WTC11 (cell line): ENCODE results near the gene AIFM2. TPM values are rescaled to one million over a fixed set of nuclear protein-coding genes. Genes with fewer than 3 reads are reported as not detected.

ENCODE experiments used
- ATAC-seq: fragments of 200-7000 bp; cut with Tn5 transposase; 2 replicates; pipeline ENCODE4 v1.10.0; 2021; ENCODE audit warnings: mild to moderate bottlenecking, moderate library complexity
- CTCF ChIA-PET: fragments of 300-600 bp; sonication (Branson Sonifier 250); formaldehyde crosslinking; loops from one replicate; lab custom pipeline; 2021; ENCODE audit warnings: antibody characterized with exemption; lab: Charles Lee
- POLR2A ChIA-PET: fragments of 350-600 bp; sonication (Branson Sonifier 250); formaldehyde crosslinking; loops from one replicate; lab custom pipeline; 2021; ENCODE audit warnings: antibody characterized with exemption; lab: Charles Lee
- DNase-seq: peaks from one replicate; pipeline ENCODE4 v3.0.0; 2021; ENCODE audit warnings: low spot score
- H3K27ac Mint-ChIP-seq: 2 replicates; pipeline ENCODE4 v1.8.0; 2021; ENCODE audit warnings: mixed read lengths
- H3K27me3 Mint-ChIP-seq: 2 replicates; pipeline ENCODE4 v1.8.0; 2021; ENCODE audit warnings: low read depth, mild to moderate bottlenecking, moderate library complexity, mixed read lengths
- H3K36me3 Mint-ChIP-seq: 2 replicates; pipeline ENCODE4 v1.8.0; 2021; ENCODE audit warnings: mixed read lengths
- H3K4me1 Mint-ChIP-seq: 2 replicates; pipeline ENCODE4 v1.8.0; 2022; ENCODE audit warnings: mixed read lengths
- H3K4me3 Mint-ChIP-seq: 2 replicates; pipeline ENCODE4 v1.8.0; 2021; ENCODE audit warnings: mild to moderate bottlenecking, moderate library complexity, mixed read lengths
- H3K9me3 Mint-ChIP-seq: 2 replicates; pipeline ENCODE4 v1.8.0; 2021; ENCODE audit warnings: mixed read lengths
- AR ChIP-seq: fragments of 250-450 bp; sonication (Bioruptor Pico); IDR thresholded peaks from 2 replicates; pipeline ENCODE4 v1.9.0; 2021; ENCODE audit warnings: mild to moderate bottlenecking
- ELF4 ChIP-seq: sonication (generic); formaldehyde crosslinking; IDR thresholded peaks from 2 replicates; pipeline ENCODE4 v1.8.1; 2022; ENCODE audit warnings: low read depth, mild to moderate bottlenecking, moderate library complexity, missing genetic modification reagents
- EMX1 ChIP-seq: fragments of 250-450 bp; sonication (Bioruptor Pico); IDR thresholded peaks from 2 replicates; pipeline ENCODE4 v1.8.0; 2021; ENCODE audit warnings: mild to moderate bottlenecking
- FOXK1 ChIP-seq: sonication (generic); formaldehyde crosslinking; IDR thresholded peaks from 2 replicates; pipeline ENCODE4 v1.8.0; 2022; ENCODE audit warnings: mild to moderate bottlenecking, moderate library complexity, missing genetic modification reagents
- RORB ChIP-seq: fragments of 250-450 bp; sonication (Bioruptor Pico); IDR thresholded peaks from 2 replicates; pipeline ENCODE4 v1.9.0; 2021; ENCODE audit warnings: mild to moderate bottlenecking
- TEAD4 ChIP-seq: sonication (generic); formaldehyde crosslinking; IDR thresholded peaks from 2 replicates; pipeline ENCODE4 v1.8.0; 2022; ENCODE audit warnings: mild to moderate bottlenecking, missing genetic modification reagents
- total RNA-seq: library from RNA; stranded (reverse); gene quantifications from 3 replicates; pipeline ENCODE4 v1.2.3, GENCODE V29; 2021
- TF ChIP-seq, protein P1 (sequence below): sonication (generic); formaldehyde crosslinking; IDR thresholded peaks from 2 replicates; pipeline ENCODE4 v1.8.1; 2023; ENCODE audit warnings: mild to moderate bottlenecking, missing genetic modification reagents, borderline replicate concordance
- TF ChIP-seq, protein P2 (sequence below): sonication (generic); formaldehyde crosslinking; conservative IDR thresholded peaks from 2 replicates; pipeline ENCODE4 v1.8.1; 2023; ENCODE audit warnings: mild to moderate bottlenecking, low read depth, missing genetic modification reagents, moderate library complexity
- TF ChIP-seq, protein P3 (sequence below): sonication (generic); formaldehyde crosslinking; IDR thresholded peaks from 2 replicates; pipeline ENCODE4 v1.8.1; 2023; ENCODE audit warnings: mild to moderate bottlenecking, missing genetic modification reagents, moderate library complexity
- TF ChIP-seq, protein P4 (sequence below): fragments of 250-450 bp; sonication (Bioruptor Pico); IDR thresholded peaks from 2 replicates; pipeline ENCODE4 v1.9.0; 2021; ENCODE audit warnings: mild to moderate bottlenecking, borderline replicate concordance
- TF ChIP-seq, protein P5 (sequence below): sonication (generic); formaldehyde crosslinking; IDR thresholded peaks from 2 replicates; pipeline ENCODE4 v1.8.1; 2022; ENCODE audit warnings: mild to moderate bottlenecking, moderate library complexity, missing genetic modification reagents
- TF ChIP-seq, protein P6 (sequence below): sonication (generic); formaldehyde crosslinking; IDR thresholded peaks from 2 replicates; pipeline ENCODE4 v1.8.1; 2023; ENCODE audit warnings: mild to moderate bottlenecking, missing genetic modification reagents

Gene AIFM2
- total RNA-seq, 1 experiment from 2014 or later = 4.4 TPM

GRCh38 chr10:70176441-70176840 is 43.8 kb upstream of the AIFM2 start (continued):
- TF ChIP-seq, protein P1, sequence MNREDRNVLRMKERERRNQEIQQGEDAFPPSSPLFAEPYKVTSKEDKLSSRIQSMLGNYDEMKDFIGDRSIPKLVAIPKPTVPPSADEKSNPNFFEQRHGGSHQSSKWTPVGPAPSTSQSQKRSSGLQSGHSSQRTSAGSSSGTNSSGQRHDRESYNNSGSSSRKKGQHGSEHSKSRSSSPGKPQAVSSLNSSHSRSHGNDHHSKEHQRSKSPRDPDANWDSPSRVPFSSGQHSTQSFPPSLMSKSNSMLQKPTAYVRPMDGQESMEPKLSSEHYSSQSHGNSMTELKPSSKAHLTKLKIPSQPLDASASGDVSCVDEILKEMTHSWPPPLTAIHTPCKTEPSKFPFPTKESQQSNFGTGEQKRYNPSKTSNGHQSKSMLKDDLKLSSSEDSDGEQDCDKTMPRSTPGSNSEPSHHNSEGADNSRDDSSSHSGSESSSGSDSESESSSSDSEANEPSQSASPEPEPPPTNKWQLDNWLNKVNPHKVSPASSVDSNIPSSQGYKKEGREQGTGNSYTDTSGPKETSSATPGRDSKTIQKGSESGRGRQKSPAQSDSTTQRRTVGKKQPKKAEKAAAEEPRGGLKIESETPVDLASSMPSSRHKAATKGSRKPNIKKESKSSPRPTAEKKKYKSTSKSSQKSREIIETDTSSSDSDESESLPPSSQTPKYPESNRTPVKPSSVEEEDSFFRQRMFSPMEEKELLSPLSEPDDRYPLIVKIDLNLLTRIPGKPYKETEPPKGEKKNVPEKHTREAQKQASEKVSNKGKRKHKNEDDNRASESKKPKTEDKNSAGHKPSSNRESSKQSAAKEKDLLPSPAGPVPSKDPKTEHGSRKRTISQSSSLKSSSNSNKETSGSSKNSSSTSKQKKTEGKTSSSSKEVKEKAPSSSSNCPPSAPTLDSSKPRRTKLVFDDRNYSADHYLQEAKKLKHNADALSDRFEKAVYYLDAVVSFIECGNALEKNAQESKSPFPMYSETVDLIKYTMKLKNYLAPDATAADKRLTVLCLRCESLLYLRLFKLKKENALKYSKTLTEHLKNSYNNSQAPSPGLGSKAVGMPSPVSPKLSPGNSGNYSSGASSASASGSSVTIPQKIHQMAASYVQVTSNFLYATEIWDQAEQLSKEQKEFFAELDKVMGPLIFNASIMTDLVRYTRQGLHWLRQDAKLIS (CRISPR knock-in tag) = no peak
- no peak for TF ChIP-seq TEAD4 (CRISPR knock-in tag)
- TF ChIP-seq, protein P2, sequence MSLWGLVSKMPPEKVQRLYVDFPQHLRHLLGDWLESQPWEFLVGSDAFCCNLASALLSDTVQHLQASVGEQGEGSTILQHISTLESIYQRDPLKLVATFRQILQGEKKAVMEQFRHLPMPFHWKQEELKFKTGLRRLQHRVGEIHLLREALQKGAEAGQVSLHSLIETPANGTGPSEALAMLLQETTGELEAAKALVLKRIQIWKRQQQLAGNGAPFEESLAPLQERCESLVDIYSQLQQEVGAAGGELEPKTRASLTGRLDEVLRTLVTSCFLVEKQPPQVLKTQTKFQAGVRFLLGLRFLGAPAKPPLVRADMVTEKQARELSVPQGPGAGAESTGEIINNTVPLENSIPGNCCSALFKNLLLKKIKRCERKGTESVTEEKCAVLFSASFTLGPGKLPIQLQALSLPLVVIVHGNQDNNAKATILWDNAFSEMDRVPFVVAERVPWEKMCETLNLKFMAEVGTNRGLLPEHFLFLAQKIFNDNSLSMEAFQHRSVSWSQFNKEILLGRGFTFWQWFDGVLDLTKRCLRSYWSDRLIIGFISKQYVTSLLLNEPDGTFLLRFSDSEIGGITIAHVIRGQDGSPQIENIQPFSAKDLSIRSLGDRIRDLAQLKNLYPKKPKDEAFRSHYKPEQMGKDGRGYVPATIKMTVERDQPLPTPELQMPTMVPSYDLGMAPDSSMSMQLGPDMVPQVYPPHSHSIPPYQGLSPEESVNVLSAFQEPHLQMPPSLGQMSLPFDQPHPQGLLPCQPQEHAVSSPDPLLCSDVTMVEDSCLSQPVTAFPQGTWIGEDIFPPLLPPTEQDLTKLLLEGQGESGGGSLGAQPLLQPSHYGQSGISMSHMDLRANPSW = no peak

- POLR2A ChIA-PET = no interaction called here
- Mint-ChIP-seq H3K9me3 (peaks cover 14% of the 10 kb centered on the region), H3K4me3 (no peak overlapping the region), H3K27ac (no peak overlapping the region), H3K27me3 (peaks cover 6% of the 10 kb centered on the region), H3K4me1 (peaks cover 6% of the 10 kb centered on the region), H3K36me3 (peaks cover 2% of the 10 kb centered on the region; the same call in 1 of the 2 replicates)
- no peak for ATAC-seq
- CTCF ChIA-PET = interaction anchor here (0.9 to 2.3 kb wide), 3 partner anchors 30 to 90 kb away, joined by 4 to 10 read pairs (median 5); partner anchors contain the start of gene TYSND1
- TF ChIP-seq, protein P3, sequence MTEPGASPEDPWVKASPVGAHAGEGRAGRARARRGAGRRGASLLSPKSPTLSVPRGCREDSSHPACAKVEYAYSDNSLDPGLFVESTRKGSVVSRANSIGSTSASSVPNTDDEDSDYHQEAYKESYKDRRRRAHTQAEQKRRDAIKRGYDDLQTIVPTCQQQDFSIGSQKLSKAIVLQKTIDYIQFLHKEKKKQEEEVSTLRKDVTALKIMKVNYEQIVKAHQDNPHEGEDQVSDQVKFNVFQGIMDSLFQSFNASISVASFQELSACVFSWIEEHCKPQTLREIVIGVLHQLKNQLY = no peak
- TF ChIP-seq, protein P4, sequence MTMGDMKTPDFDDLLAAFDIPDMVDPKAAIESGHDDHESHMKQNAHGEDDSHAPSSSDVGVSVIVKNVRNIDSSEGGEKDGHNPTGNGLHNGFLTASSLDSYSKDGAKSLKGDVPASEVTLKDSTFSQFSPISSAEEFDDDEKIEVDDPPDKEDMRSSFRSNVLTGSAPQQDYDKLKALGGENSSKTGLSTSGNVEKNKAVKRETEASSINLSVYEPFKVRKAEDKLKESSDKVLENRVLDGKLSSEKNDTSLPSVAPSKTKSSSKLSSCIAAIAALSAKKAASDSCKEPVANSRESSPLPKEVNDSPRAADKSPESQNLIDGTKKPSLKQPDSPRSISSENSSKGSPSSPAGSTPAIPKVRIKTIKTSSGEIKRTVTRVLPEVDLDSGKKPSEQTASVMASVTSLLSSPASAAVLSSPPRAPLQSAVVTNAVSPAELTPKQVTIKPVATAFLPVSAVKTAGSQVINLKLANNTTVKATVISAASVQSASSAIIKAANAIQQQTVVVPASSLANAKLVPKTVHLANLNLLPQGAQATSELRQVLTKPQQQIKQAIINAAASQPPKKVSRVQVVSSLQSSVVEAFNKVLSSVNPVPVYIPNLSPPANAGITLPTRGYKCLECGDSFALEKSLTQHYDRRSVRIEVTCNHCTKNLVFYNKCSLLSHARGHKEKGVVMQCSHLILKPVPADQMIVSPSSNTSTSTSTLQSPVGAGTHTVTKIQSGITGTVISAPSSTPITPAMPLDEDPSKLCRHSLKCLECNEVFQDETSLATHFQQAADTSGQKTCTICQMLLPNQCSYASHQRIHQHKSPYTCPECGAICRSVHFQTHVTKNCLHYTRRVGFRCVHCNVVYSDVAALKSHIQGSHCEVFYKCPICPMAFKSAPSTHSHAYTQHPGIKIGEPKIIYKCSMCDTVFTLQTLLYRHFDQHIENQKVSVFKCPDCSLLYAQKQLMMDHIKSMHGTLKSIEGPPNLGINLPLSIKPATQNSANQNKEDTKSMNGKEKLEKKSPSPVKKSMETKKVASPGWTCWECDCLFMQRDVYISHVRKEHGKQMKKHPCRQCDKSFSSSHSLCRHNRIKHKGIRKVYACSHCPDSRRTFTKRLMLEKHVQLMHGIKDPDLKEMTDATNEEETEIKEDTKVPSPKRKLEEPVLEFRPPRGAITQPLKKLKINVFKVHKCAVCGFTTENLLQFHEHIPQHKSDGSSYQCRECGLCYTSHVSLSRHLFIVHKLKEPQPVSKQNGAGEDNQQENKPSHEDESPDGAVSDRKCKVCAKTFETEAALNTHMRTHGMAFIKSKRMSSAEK (CRISPR knock-in tag) = no peak
- DNase-seq = no peak
Measured at GRCh38 chr10:70175516-70175915, 42.9 kb upstream of the AIFM2 start.

DNA sequence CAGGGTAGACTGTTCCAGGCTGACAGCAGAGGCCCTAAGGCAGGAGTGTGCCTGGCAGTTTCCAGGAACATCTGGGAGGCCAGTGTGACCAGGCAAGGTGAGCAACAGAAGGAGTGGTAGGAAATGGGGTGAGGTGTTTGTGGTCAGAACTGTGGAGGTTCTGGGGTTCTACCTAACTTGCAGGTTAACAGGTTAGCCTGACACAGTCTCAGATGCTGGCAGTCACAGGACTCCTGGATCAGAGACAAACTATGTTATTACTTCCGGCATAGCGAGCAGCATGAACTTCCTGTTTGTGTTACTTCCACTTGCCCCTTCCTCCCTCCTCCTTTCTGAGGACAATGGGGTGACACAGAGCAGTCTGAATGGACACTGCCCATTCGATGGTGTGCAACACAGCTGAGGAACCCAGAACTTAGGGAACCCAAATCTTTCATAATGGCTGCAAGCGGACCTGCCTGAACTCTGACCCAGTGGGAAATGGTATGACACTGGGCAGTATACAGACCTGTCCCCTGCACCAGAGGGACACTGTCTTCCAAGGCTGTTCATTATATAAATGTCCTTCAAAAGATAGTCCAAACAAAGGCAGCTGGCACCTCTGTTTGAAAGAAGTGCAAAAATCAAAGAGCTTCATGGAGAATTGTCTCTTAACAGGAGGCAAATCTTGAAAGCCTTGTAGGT is 41.6 kb upstream of the AIFM2 start:
- POLR2A ChIA-PET = no interaction called here
- ATAC-seq (no peak), DNase-seq (no peak)
- Mint-ChIP-seq H3K4me3 (no peak overlapping the region), H3K27ac (no peak overlapping the region), H3K4me1 (peaks cover 9% of the 10 kb centered on the region), H3K9me3 (peaks cover 1% of the 10 kb centered on the region; the same call in 1 of the 2 replicates), H3K27me3 (no peaks in the 10 kb centered on the region; the same call in 1 of the 2 replicates), H3K36me3 (no peaks in the 10 kb centered on the region)
- CTCF ChIA-PET = interaction anchor here (1.2 to 2.3 kb wide), 2 partner anchors 29 to 174 kb away, joined by 4 to 10 read pairs; partner anchors contain the start of gene TYSND1
- TF ChIP-seq FOXK1 (CRISPR knock-in tag) (no peak), EMX1 (CRISPR knock-in tag) (no peak), RORB (no peak), ELF4 (CRISPR knock-in tag) (no peak), AR (CRISPR knock-in tag) (no peak)
- TF ChIP-seq, protein P5, sequence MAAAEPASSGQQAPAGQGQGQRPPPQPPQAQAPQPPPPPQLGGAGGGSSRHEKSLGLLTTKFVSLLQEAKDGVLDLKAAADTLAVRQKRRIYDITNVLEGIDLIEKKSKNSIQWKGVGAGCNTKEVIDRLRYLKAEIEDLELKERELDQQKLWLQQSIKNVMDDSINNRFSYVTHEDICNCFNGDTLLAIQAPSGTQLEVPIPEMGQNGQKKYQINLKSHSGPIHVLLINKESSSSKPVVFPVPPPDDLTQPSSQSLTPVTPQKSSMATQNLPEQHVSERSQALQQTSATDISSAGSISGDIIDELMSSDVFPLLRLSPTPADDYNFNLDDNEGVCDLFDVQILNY (CRISPR knock-in tag) = no peak
- TF ChIP-seq, protein P6, sequence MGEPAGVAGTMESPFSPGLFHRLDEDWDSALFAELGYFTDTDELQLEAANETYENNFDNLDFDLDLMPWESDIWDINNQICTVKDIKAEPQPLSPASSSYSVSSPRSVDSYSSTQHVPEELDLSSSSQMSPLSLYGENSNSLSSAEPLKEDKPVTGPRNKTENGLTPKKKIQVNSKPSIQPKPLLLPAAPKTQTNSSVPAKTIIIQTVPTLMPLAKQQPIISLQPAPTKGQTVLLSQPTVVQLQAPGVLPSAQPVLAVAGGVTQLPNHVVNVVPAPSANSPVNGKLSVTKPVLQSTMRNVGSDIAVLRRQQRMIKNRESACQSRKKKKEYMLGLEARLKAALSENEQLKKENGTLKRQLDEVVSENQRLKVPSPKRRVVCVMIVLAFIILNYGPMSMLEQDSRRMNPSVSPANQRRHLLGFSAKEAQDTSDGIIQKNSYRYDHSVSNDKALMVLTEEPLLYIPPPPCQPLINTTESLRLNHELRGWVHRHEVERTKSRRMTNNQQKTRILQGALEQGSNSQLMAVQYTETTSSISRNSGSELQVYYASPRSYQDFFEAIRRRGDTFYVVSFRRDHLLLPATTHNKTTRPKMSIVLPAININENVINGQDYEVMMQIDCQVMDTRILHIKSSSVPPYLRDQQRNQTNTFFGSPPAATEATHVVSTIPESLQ (CRISPR knock-in tag) = no peak
